Thyroid gland (tissue), 4 donors: ENCODE data around the gene SMAD3. TPM values are rescaled to one million over a fixed set of nuclear protein-coding genes. Genes with fewer than 3 reads are reported as not detected.

ENCODE experiments used
- DNase-seq, 2 donors: peaks; one replicate each; pipeline ENCODE4 v3.0.0-alpha.2; 2019
- H3K27ac ChIP-seq, 3 donors: fragments of 200-600 bp; sonication (generic); 1 replicate in 2 of 3; 2 replicates in 1 of 3; pipeline ENCODE4 v1.5.1; 2016 to 2019; ENCODE audit warnings: mild to moderate bottlenecking in 1 of 3, moderate library complexity in 1 of 3
- H3K27me3 ChIP-seq: fragments of 200-600 bp; sonication (generic); one replicate; pipeline ENCODE4 v1.5.1; 2019
- H3K36me3 ChIP-seq, 2 donors: fragments of 200-600 bp; sonication (generic); one replicate each; pipeline ENCODE4 v1.5.1; 2016 to 2019
- H3K4me1 ChIP-seq, 2 donors: fragments of 200-600 bp; sonication (generic); one replicate each; pipeline ENCODE4 v1.5.1; 2017 to 2019
- H3K4me3 ChIP-seq, 3 donors: fragments of 200-600 bp; sonication (generic); replicated peaks in 1 of 3; 1 replicate in 2 of 3; 2 replicates in 1 of 3; pipeline ENCODE4 v1.5.1; 2016; ENCODE audit warnings: mild to moderate bottlenecking in 1 of 3
- H3K9me3 ChIP-seq: fragments of 200-600 bp; sonication (generic); one replicate; pipeline ENCODE4 v1.5.1; 2017
- POLR2A ChIP-seq, 2 donors: fragments of 450-650 bp; IDR thresholded peaks; one replicate each; pipeline ENCODE4 v1.6.1; 2017; ENCODE audit warnings: antibody characterized with exemption in 2 of 2, mild to moderate bottlenecking in 2 of 2, moderate library complexity in 1 of 2
- WGBS, 2 donors: methylation state at CpG; one replicate each; pipeline ENCODE4 v1.1.5; 2017; 5-methylcytosine and 5-hydroxymethylcytosine counted together
- intact Hi-C: fragments of 100-400 bp; cut with DNase I; formaldehyde crosslinking; loops from one replicate; pipeline ENCODE4 v1.15.1; 2023
- total RNA-seq, 4 donors: library from RNA; depleted of rRNA; stranded (reverse); fragments of >200 nt; gene quantifications; one replicate each; pipeline ENCODE4 v1.2.3, GENCODE V29; 2016
- TF ChIP-seq, protein P1 (sequence below), 6 experiments: fragments of 200-600 bp in 3 of 6; fragments of 450-650 bp in 3 of 6; sonication (generic) in 3 of 6; IDR thresholded peaks; one replicate each; pipeline ENCODE4 v1.5.1; 2016 to 2019; ENCODE audit warnings: antibody characterized with exemption in 6 of 6, mild to moderate bottlenecking in 2 of 6, inconsistent platforms in 1 of 6, moderate library complexity in 1 of 6

SMAD3 gene
- total RNA-seq, 4 donors from 2014 or later: 33.6 to 66.5 (median 47.3) TPM

DNA sequence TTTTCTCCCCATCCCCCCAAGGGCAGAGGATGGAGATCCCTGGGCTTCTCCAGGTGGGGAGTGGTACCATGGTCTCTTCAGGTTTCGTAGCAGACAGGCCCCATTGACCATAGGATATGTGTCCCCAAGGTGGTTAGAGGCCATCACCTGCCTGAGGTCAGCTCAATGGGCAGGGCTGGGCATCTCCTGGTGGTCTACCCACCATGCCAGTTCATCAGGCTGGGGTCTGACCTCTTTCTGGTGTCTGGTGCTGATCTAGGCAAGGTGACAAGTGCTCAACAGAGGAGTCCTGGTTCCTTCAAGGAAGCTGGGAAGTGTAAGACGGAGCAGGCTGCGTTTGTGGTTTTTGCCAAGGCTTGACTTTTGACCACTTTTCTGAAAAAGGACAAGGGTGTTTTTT, 71.4 kb downstream of the SMAD3 start:
- intact Hi-C loops: no loop called here
- no peak overlapping the region for H3K4me3 ChIP-seq
- DNase-seq: peak in 1 of 2 donors; percentile 1
- no peaks in the 10 kb centered on the region for H3K27me3 ChIP-seq
- no peaks in the 10 kb centered on the region for H3K36me3 ChIP-seq
- peaks cover 99 to 100% of the 10 kb centered on the region in 2 donors for H3K4me1 ChIP-seq
- no peaks in the 10 kb centered on the region for H3K9me3 ChIP-seq
- peak overlapping the region; percentile 71 to 84 (median 83) for H3K27ac ChIP-seq
- no peak for TF ChIP-seq POLR2A (IDR thresholded peaks at IDR 0.05)
- TF ChIP-seq, protein P1, sequence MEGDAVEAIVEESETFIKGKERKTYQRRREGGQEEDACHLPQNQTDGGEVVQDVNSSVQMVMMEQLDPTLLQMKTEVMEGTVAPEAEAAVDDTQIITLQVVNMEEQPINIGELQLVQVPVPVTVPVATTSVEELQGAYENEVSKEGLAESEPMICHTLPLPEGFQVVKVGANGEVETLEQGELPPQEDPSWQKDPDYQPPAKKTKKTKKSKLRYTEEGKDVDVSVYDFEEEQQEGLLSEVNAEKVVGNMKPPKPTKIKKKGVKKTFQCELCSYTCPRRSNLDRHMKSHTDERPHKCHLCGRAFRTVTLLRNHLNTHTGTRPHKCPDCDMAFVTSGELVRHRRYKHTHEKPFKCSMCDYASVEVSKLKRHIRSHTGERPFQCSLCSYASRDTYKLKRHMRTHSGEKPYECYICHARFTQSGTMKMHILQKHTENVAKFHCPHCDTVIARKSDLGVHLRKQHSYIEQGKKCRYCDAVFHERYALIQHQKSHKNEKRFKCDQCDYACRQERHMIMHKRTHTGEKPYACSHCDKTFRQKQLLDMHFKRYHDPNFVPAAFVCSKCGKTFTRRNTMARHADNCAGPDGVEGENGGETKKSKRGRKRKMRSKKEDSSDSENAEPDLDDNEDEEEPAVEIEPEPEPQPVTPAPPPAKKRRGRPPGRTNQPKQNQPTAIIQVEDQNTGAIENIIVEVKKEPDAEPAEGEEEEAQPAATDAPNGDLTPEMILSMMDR (IDR thresholded peaks at IDR 0.05): no peak
- WGBS, 2 donors: 95 to 96% methylated on average over 3 of the region's 3 CpGs

DNA sequence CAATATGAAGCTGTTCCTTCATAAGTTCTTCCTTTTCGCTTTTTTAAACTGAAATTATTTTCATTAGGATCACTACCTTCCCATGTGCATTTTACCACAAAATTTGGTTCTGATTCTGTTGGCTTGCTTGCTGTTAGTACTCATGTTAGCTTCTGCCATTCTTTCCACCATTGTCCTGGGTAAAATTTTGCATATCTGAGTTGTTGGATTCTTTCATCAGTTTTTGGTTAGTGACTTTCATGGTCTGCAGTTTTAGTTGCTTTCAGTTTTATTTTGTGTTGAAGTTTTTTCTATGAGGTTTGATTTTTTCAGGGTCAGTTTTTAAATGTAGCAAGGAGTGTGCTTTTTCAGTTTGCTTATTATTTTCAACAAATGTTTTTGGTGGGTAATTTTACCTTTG, 71.9 kb downstream of the SMAD3 start:
- Histone ChIP-seq H3K36me3 (no peaks in the 10 kb centered on the region), H3K4me3 (no peak overlapping the region), H3K27me3 (no peaks in the 10 kb centered on the region), H3K27ac (peak overlapping the region; percentile 71 to 84 (median 83)), H3K4me1 (peaks cover 99 to 100% of the 10 kb centered on the region in 2 donors), H3K9me3 (no peaks in the 10 kb centered on the region)
- WGBS, 2 donors: 97 to 98% methylated on average over 1 of the region's 1 CpG
- intact Hi-C loops: no loop called here
- TF ChIP-seq, protein P1 (IDR thresholded peaks at IDR 0.05): no peak
- no peak for TF ChIP-seq POLR2A (IDR thresholded peaks at IDR 0.05)
- DNase-seq: no peak

DNA sequence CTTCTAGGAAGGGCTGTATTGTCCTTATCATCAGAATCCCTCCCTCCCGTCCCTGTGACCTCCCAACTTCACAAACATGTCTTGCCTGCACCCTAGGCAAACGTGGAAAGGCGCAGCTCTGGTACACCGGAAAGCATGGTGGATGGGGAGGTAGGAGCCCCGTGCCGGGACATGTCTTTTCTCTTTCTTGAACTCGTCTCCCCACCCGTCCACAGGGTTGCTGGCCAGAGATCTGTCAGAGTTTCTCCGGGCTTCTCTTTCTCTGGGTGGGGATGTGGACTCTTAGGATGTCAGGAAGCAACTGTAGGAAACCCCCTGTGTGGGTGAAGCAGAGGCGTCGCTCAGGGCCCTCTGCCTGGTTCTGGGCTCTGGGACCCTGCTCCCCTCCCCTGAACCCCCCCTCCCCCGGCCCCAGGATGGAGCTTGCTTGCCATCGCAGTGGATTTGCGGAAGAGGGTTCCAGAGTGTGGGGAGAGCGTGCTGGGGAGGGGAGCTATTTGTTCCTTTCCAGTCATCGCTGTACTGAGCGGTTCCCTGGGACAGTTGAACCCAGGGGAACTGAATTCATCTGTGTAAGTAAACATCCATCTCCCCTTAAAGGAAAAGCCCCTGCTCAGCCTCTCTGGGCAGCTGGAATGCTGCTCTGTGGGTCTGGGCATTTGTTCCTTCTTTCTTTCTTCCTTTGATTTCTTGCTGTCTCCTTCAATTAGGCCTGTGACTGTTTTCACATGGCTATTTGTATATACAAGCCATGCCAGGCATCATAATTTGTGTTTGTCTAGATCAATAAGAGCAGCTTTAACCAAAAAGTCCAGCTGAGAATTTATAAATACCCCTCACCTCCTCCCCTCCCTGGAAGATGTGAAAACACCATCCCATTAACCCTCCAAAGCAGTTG, 72.8 kb downstream of the SMAD3 start:
- TF ChIP-seq, protein P1 (IDR thresholded peaks at IDR 0.05): no peak
- no peak for TF ChIP-seq POLR2A (IDR thresholded peaks at IDR 0.05)
- peaks cover 98 to 99% of the 10 kb centered on the region in 2 donors for H3K4me1 ChIP-seq
- H3K27me3 ChIP-seq: no peaks in the 10 kb centered on the region
- H3K4me3 ChIP-seq: peak overlapping the region in 1 of 3 donors; percentile 10
- DNase-seq: peak in 1 of 2 donors; percentile 22
- H3K27ac ChIP-seq: peak overlapping the region; percentile 71 to 84 (median 83)
- 66 to 72% methylated on average over 11 to 17 of the region's 17 CpGs for WGBS, 2 donors
- H3K36me3 ChIP-seq: no peaks in the 10 kb centered on the region
- intact Hi-C loops: no loop called here
- no peaks in the 10 kb centered on the region for H3K9me3 ChIP-seq

DNA sequence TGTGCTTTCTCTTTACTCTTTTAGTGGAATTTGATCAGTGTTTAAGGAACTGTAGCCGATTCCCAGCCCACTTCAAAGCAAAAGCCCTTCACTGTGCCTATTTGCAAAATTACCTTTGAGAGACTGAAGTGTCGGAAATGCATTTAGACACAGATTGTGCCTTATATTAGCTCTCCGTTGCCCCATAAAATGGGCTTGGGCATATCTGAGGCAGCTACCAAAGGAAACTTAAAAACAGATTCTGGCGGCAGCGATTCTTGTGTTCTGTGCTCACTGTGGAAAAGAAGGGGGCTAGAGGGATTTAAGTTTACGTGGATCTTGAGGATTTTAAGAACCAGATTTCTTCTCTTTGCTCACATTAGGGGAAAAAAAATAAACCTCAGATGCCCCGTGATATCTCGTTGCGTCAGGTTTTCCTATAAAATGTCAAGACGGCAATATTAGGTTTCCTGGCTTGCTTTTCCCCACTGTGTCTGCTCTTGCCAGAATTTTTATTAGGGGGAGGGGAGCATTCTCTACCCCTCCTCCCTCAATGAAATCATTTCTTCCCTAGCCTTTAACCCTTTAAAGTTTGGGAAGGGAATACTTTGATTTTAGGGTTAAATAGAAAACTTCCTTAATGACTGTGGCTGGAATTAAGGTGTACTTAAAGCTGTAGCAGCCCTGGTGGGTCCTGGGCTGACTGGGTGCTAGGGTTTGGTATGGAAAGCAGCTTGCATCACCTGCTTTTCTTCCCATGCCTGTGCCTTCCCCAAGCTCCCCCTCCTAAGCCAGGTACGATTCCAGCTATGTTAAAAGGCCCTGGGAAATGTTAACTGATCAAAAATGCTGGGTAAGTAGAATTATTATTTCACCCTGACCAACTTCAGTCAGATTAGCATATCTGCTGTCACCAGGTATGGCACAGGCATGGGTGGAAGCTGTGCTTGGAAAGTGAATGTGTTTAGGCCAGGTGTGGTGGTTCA, 73.8 kb downstream of the SMAD3 start:
- no peak for TF ChIP-seq POLR2A (IDR thresholded peaks at IDR 0.05)
- TF ChIP-seq, protein P1 (IDR thresholded peaks at IDR 0.05): no peak
- Histone ChIP-seq H3K27me3 (no peaks in the 10 kb centered on the region), H3K27ac (peak overlapping the region; percentile 71 to 84 (median 83)), H3K4me3 (no peak overlapping the region), H3K36me3 (no peaks in the 10 kb centered on the region), H3K4me1 (peaks cover 90 to 98% of the 10 kb centered on the region in 2 donors), H3K9me3 (no peaks in the 10 kb centered on the region)
- 68 to 69% methylated on average over 11 of the region's 11 CpGs for WGBS, 2 donors
- peak in 1 of 2 donors; percentile 2 for DNase-seq
- intact Hi-C loops: no loop called here
